ENCODE measurements around the gene PLAAT2. TPM values are rescaled to one million over a fixed set of nuclear protein-coding genes. Genes with fewer than 3 reads are reported as not detected.

Gene PLAAT2
- total RNA-seq, 1 donor from 2014 or later: not detected

- DNase-seq (ENCODE audit: low spot score): no peak
These were observed 42.5 kb downstream of the PLAAT2 start for GRCh38 chr11:63520606-63521170.

- DNase-seq (ENCODE audit: low spot score): no peak
These were observed 44.6 kb downstream of the PLAAT2 start for GRCh38 chr11:63518548-63518947.

- DNase-seq (ENCODE audit: low spot score): no peak
These were observed 46.0 kb downstream of the PLAAT2 start for GRCh38 chr11:63517156-63517555.

- no peak for DNase-seq (ENCODE audit: low spot score)
These were observed 47.1 kb downstream of the PLAAT2 start for GRCh38 chr11:63516109-63516508.

GRCh38 chr11:63512816-63513215 lies 50.4 kb downstream of the PLAAT2 start:
- DNase-seq (ENCODE audit: low spot score): no peak

GRCh38 chr11:63511048-63511748 lies 52.0 kb downstream of the PLAAT2 start:
- DNase-seq (ENCODE audit: low spot score): no peak

- DNase-seq (ENCODE audit: low spot score): peak; percentile 34
These were observed 52.7 kb downstream of the PLAAT2 start for GRCh38 chr11:63510360-63511047.

GRCh38 chr11:63508745-63509144 lies 54.4 kb downstream of the PLAAT2 start:
- no peak for DNase-seq (ENCODE audit: low spot score)

- DNase-seq (ENCODE audit: low spot score): no peak
These were observed 55.2 kb downstream of the PLAAT2 start for GRCh38 chr11:63508009-63508408.

- no peak for DNase-seq (ENCODE audit: low spot score)
These were observed 55.7 kb downstream of the PLAAT2 start for GRCh38 chr11:63507511-63507910.

GRCh38 chr11:63506876-63507275 lies 56.3 kb downstream of the PLAAT2 start:
- no peak for DNase-seq (ENCODE audit: low spot score)

- DNase-seq (ENCODE audit: low spot score): peak; percentile 25
These were observed 57.2 kb downstream of the PLAAT2 start, which contains the start of gene LGALS12 for GRCh38 chr11:63505857-63506528. LGALS12 (plus strand) TSS chr11:63506084; CDS start chr11:63506459, 375 bp downstream.

- DNase-seq (ENCODE audit: low spot score): no peak
These were observed 58.1 kb downstream of the PLAAT2 start for GRCh38 chr11:63504933-63505586.

- DNase-seq (ENCODE audit: low spot score): peak; percentile 27
These were observed 59.1 kb downstream of the PLAAT2 start for GRCh38 chr11:63504054-63504453.

- no peak for DNase-seq (ENCODE audit: low spot score)
These were observed 59.7 kb downstream of the PLAAT2 start for GRCh38 chr11:63503492-63503891.

Other genes starting within 250 kb of the PLAAT2 start
- 2.2 TPM for gene SLC22A9, start 193.6 kb downstream of the PLAAT2 start, total RNA-seq (ENCODE audit: insufficient read depth, low replicate concordance)
- gene PLAAT5, start 72.2 kb downstream of the PLAAT2 start, total RNA-seq (ENCODE audit: insufficient read depth, low replicate concordance): not detected
- 0.48 TPM for gene LGALS12, start 57.3 kb downstream of the PLAAT2 start, total RNA-seq (ENCODE audit: insufficient read depth, low replicate concordance)
- not detected for gene PLAAT4, start 26.6 kb downstream of the PLAAT2 start, total RNA-seq (ENCODE audit: insufficient read depth, low replicate concordance)
- 7.5 TPM for gene PLAAT3, start 51.1 kb upstream of the PLAAT2 start, total RNA-seq (ENCODE audit: insufficient read depth, low replicate concordance)
- gene ATL3, start 108.0 kb upstream of the PLAAT2 start, total RNA-seq (ENCODE audit: insufficient read depth, low replicate concordance): 153 TPM
- gene RTN3, start 118.1 kb upstream of the PLAAT2 start, total RNA-seq (ENCODE audit: insufficient read depth, low replicate concordance): 56.6 TPM
- gene ZFTA, start 205.4 kb upstream of the PLAAT2 start, total RNA-seq (ENCODE audit: insufficient read depth, low replicate concordance): 14.9 TPM

Measured in umbilical cord (tissue), 2 donors.